HFF-Myc (cell line): ENCODE results near the gene TRAM2.

Experiments
- DNase-seq: peaks from one replicate; pipeline ENCODE4 v3.0.0-alpha.2; 2011; ENCODE audit warnings: low read depth; ENCODE audit errors: extremely low read depth
- H3K4me3 ChIP-seq: replicated peaks from 2 replicates; pipeline ENCODE4 v1.5.1; 2011; ENCODE audit warnings: low read depth, mild to moderate bottlenecking, control low read depth, low read length
- TF ChIP-seq, protein P1 (sequence below): IDR thresholded peaks from 2 replicates; pipeline ENCODE4 v1.5.1; 2012; ENCODE audit warnings: mild to moderate bottlenecking, low read depth, low read length, control low read depth; ENCODE audit errors: missing control alignments

Gene TRAM2

GRCh38 chr6:52595000-52595795, 18.3 kb upstream of the TRAM2 start:
- TF ChIP-seq, protein P1, sequence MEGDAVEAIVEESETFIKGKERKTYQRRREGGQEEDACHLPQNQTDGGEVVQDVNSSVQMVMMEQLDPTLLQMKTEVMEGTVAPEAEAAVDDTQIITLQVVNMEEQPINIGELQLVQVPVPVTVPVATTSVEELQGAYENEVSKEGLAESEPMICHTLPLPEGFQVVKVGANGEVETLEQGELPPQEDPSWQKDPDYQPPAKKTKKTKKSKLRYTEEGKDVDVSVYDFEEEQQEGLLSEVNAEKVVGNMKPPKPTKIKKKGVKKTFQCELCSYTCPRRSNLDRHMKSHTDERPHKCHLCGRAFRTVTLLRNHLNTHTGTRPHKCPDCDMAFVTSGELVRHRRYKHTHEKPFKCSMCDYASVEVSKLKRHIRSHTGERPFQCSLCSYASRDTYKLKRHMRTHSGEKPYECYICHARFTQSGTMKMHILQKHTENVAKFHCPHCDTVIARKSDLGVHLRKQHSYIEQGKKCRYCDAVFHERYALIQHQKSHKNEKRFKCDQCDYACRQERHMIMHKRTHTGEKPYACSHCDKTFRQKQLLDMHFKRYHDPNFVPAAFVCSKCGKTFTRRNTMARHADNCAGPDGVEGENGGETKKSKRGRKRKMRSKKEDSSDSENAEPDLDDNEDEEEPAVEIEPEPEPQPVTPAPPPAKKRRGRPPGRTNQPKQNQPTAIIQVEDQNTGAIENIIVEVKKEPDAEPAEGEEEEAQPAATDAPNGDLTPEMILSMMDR: no peak
- no peak for DNase-seq
- no peak overlapping the region for H3K4me3 ChIP-seq

DNA sequence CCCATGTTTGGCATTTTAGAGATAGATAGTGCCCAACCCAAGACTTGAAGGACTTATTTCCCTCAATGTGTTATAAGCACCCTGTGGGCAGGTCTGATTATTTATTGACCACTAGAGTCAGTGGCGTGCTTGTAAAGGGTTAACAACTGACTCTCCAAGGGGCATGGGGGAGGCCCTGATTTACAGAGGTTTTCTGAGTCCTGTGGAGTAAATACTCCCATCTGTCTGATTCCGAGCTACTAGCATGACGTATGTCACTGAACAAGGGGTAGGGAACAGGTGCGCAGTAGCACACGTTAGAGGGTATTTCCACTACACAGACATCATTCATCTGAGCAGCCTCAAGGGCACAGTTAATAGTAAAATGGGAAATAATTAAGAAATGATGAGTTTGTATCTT, 17.4 kb upstream of the TRAM2 start:
- DNase-seq: no peak
- H3K4me3 ChIP-seq: no peak overlapping the region
- TF ChIP-seq, protein P1: no peak

DNA sequence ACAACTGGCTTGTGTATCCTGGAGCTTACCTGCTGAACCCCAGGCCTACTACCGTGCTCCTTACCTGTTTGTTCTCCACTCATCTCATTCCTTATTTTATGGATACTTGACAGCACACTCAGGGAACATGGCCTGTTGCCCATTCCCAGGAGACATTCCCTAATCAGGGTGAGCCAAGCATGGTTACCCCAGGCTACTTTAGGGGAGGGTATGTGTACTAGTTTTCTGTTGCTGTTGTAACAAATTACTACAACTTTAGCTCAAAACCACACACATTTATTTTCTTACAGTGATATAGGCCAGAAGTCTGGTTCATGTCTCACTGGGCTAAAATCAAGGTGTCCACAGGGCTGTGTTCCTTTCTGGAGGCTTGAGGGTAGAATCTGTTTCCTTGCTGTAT, 15.0 kb upstream of the TRAM2 start:
- no peak for DNase-seq
- TF ChIP-seq, protein P1: no peak
- H3K4me3 ChIP-seq: no peak overlapping the region

DNA sequence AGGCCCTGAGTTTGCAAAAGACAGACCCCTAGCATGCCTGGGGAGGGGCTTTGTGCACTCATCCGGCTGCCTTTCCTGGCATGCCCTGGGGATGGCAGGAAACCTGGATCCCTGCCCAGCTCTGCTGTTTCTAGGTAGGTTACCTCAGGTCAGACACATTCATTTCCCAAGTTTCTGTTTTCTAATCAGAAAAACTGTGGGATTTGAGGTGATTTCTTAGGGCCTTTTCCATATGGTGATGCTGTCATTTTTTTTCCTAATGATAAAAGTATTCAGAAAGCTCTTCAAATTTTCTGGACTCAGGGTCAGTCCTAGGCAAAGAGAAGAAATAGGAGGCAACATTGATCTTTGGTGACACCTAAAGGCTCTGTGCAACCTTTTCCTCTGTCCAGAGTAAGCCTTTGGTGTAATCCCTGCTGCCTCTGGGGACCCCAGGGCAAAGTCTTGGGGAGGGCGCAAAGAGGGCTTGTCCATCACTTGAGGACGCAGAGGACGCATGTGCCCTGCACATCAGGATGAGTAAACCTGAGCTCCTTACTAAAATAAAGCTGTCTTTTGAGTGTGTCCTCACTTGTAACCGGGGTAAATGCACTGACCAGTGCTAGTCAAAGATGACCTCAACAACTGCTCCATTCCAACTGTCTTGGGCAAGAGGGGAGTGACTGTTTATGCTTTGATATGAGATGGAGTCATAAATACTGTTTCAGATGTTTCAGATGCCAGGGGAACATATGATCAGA, 13.5 kb upstream of the TRAM2 start:
- TF ChIP-seq, protein P1: no peak
- no peak for DNase-seq
- no peak overlapping the region for H3K4me3 ChIP-seq

DNA sequence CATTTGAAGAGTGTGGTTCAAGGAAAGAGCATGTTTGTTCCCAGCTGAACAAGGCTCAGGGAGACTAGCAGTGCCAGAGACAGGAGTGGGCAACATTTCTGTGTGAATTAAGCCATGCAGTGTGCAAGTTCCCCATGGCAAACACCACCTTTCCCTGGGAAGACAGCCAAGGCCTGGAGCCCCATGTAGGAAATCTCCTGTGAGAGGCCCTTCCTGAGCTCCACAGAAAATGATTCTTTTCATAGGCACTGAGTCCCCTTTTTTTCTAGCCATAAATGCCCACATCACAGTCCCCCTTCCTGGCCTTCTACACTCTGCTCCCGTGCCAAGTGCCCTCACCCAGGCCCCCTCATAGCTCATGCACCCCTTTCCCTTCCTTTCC, 11.8 kb upstream of the TRAM2 start:
- TF ChIP-seq, protein P1: no peak
- no peak overlapping the region for H3K4me3 ChIP-seq
- no peak for DNase-seq

DNA sequence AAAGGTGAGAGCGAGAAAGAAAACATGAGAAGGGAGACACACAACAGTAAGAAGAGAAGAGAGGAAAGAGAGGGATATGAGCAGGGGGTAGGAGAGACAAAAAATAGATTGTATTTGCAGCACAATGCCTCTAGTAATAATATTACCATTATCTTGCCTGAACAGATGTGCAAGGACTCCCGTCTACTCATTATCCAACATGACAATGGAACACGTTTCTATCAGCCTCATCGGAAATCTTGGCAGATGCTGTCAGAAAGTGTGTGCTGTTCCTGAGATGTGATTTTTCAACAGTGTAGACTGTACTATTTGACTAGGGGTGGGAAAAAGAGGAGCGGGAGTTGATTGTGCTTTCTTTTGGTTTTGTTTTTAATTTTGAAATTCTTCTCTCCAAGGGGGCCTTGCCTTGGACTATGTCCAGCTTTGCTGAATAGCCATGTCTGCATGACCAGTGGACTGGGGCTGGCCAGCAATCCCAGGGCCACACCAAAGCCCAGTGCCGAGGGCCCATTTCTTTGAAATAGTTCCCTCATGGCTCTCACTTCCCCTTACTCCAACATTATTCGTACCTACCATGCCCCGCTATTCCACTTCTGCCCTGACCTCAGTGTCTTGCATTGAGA, 11.3 kb upstream of the TRAM2 start:
- no peak overlapping the region for H3K4me3 ChIP-seq
- DNase-seq: no peak
- TF ChIP-seq, protein P1: no peak
